GM19023 (cell line): ENCODE measurements around the gene RXRA.

Experiments used
- ATAC-seq: cut with Tn5 transposase; IDR thresholded peaks from one replicate; pipeline ENCODE4 v1.9.1; 2021; ENCODE audit warnings: mild to moderate bottlenecking, moderate library complexity; ENCODE audit not compliant: unreplicated experiment

RXRA gene

DNA sequence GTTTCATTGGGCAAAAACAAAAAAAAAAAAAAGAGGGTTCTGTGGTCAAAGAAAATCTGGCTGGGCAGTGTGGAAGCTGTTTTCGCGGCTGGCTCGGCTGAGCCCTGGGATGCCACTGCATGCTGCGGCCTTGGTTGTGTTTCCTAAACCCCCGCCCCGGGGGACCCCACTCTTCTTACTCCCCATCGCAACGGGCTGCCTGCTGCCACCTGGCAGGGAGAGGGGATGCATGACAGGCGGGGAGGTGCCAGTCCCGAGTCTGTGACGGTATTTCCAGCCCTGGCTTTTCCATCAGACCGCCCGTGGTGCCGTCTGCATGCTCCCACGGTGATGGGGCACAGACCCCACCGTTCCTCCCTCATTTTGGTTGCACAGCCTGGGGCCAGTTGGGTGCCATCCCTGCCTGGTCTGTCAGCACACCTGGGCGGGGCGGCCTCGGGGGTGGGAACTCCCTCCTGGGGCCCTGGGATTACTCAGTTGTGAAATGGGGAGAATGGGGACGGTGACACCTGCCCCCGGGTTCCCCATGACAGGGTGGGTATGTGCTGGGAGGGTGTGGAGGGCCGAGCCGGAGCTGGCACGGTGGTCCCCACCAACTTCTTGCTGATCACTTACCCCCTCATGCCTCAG is 101.0 kb downstream of the RXRA start:
- no peak for ATAC-seq

DNA sequence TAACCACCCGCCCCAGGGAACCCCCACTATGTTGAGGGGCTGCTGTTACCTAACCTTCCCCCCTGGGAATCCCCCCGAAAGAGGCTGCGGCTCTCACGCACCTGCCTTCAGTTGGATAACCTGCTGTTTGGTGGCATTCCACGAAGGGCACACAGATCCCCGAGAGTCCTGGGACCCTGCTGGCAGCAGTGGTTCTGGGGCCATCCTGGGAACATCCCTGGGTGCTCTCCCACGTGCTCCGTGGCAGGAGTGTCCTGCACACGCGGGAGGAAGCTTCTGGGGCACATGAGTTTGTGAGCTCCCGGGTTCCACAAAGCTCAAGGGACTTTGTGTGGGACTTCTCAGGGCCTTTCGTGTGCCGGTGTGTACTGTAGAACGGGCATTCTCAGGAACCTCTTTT is 102.3 kb downstream of the RXRA start:
- ATAC-seq = no peak

DNA sequence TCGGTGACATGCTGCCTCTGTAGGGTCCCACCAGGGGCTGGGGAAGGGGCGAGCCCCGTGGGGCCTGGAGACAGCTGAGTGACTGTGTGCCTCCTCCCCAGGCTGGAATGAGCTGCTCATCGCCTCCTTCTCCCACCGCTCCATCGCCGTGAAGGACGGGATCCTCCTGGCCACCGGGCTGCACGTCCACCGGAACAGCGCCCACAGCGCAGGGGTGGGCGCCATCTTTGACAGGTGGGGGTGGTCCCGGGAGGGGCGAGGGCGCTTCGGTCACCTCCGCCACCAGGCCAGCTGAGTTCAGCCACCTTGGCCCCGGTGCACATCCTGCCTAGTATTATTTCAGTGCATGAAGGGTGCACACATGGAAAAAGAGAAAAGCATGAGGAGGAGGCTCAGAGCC is 102.8 kb downstream of the RXRA start:
- no peak for ATAC-seq

GRCh38 chr9:134429481-134429880 is 103.2 kb downstream of the RXRA start:
- ATAC-seq = no peak

GRCh38 chr9:134431095-134431494 is 104.8 kb downstream of the RXRA start:
- ATAC-seq = no peak

DNA sequence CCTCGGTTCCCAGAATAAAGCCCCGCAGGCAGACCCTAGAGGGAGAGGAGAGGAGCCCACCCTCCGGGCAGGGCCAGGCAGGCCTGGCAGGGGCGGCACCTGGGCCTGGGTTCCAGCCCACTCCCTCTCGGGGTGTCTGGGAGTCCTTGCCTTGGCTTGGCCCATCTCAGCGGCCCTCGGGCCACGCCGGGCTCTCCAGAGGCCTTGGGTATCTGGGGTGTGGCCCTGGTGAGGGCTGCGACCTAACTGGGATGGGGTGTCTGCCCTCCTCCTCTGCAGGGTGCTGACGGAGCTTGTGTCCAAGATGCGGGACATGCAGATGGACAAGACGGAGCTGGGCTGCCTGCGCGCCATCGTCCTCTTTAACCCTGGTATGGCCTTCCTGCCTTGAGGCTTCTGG is 105.4 kb downstream of the RXRA start:
- ATAC-seq = no peak

- no peak for ATAC-seq
Measured at GRCh38 chr9:134432471-134432870, 106.2 kb downstream of the RXRA start.

- ATAC-seq = no peak
Measured at GRCh38 chr9:134433101-134433500, 106.8 kb downstream of the RXRA start.

DNA sequence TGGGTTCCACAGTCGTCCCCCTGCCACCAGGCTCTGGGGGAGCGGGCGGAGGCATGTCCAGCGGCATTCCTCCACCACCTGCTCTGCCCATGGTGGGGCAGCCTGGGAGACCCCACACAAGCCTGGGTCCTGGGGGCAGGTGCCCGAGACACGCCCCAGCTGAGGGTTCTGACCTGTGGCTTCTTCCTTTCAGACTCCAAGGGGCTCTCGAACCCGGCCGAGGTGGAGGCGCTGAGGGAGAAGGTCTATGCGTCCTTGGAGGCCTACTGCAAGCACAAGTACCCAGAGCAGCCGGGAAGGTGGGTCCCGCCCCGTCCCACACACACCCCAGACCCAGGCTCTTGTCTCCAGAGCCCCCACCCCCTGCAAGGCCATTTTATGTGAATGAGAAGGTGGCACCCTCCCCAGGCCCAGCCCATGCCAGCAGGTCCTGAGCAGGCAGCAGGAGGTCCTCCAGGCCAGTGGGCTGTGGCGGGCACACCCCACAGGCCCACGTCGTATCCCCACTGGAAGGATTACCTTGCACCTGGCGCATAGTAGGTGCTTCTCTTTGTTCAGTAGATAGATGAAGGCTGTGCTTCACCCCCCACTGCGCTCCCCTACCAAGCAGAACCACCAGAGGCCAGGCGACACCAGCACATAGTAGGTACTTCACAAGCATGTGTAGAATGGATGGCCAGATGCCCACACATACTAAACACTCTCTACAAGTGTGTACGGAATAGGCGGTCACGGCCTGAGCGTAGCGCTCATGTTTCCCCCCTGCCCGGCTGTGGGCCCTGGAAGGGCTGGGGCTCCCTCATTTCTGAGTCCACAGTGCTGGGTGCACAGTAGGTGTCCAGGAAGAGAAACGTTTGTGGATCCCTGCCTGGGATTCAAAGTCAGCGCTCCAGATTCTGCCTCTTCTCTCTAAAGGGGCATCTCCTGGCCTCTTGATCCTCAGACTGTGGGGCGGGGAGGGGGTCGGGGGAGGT is 107.9 kb downstream of the RXRA start:
- no peak for ATAC-seq

DNA sequence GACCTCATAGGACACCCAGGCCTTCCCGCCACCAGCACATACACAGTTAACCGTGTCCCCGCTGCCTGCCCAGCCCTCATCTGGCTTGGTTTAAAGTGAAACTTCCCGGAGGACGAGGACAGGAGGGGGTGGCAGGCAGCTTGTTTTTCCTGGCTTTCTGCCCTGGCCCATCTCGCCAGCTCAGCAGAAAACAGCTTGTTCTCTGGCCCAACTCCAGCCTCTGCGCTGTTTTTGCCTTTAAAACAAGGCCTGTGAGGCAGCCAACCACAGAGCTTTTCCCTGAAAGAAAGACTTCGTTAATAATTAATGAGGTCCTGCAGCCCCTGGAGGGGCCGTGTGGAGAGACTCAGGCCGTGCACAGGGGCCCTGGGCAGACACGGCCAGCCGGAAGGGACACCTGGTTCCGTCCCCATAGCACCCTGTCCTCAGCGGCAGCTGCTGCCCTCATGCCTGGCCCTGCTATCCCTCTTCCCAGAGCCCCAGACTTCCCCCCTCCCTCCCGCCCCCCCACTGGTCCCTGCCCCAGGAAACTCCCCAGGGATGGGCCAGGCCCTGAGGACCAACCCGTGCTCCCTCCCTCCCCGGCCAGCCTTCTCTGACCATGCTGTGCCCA is 108.7 kb downstream of the RXRA start:
- no peak for ATAC-seq

DNA sequence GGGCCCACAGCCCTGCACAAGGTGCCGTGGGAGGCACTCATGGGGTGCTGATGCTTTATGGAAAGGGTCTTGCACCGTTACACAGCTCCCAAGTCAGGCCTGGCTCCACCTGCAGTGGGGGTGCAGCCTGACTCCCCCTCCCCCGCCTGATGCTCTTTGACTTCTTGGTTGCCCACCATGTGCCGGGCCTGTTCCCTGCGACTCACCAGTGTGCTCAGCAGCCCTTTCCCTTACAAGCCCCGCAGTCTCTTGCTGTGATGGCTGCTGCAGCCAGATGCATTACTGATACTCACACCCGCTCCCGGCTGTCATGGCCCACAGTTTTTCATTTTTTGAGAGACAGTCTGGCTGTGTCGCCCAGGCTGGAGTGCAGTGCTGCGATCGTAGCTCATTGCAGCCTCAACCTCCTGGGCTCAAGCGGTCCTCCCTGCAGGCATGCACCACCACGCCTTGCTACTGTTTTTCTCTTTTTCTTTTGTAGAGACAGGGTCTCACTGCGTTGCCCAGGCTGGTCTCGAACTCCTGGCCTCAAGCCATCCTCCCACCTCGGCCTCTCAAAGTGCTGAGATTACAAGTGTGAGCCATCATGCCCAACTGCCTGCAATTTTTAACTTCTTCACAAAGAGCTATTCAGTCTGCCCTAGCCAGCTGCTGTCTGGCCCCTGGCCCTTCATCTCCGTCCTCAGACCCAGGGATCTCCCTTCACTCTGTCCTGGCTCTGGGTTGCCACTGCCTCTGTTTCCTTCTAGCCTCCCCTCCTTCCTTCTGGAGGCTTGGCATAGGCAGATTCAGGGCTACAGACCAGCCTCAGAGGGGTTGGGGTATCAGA is 109.5 kb downstream of the RXRA start:
- ATAC-seq = no peak

GRCh38 chr9:134436379-134436762 is 110.1 kb downstream of the RXRA start:
- no peak for ATAC-seq

- no peak for ATAC-seq
Measured at GRCh38 chr9:134436911-134437310, 110.7 kb downstream of the RXRA start.

- ATAC-seq = no peak
Measured at GRCh38 chr9:134437403-134438194, 111.3 kb downstream of the RXRA start.

- no peak for ATAC-seq
Measured at GRCh38 chr9:134438195-134438788, 112.0 kb downstream of the RXRA start.

GRCh38 chr9:134439368-134439784 is 113.1 kb downstream of the RXRA start:
- ATAC-seq = no peak

- no peak for ATAC-seq
Measured at GRCh38 chr9:134440636-134441226, 114.5 kb downstream of the RXRA start.

DNA sequence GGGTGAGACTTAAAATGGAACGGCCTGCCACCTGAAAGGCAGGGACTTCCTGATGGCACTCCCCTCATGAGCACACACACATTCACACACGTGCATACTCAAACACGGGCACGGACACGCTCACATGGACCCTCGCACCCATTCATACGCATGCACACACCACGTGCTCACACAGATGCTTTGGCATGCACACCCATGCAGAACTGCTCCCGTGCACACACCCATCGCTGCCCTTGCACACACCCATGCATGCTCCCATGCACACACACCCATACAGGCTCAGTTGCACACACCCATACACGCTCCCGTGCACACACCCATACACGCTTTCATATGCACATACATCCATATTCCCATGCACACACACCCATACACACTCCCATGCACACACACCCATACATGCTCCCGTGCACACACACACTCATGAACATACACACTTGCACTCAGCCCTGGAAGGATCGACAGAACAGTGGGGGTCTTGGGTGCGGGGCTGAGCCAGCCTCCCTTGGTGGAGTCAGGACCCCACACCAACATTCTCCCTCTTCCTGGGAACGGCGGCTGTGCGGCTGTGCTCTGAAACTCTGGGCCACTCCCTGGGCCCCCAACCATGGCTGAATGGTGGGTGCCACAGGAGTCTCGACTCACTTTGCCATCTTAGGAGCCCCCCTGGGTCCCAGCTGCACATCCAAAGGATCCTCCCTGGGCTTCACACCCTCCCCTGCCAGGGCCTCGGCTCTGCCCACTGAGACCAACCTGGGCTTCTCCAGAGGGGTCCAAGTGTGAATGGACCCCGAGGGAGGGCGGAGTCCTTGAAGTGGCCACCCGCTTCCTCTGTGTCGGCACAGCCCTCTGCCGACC is 115.2 kb downstream of the RXRA start:
- no peak for ATAC-seq
